Endothelial cell of umbilical vein (primary cell): Measurements from ENCODE around the gene TRIP10. TPM values are rescaled to one million over a fixed set of nuclear protein-coding genes. Genes with fewer than 3 reads are reported as not detected.

Experiments
- BruUV-seq: library from RNA; stranded (reverse); fragments of 400-500 nt; replicated peaks from 2 replicates; lab custom pipeline; 2021; lab: Mats Ljungman, UMichigan
- CTCF ChIA-PET: fragments of 300-600, 350-600 bp; sonication (Branson Sonifier 250); formaldehyde crosslinking; loops from one replicate; lab custom pipeline; 2021; ENCODE audit warnings: antibody characterized with exemption, inconsistent platforms; lab: Charles Lee
- POLR2A ChIA-PET: fragments of 300-600, 350-600 bp; sonication (Branson Sonifier 250); formaldehyde crosslinking; loops from one replicate; lab custom pipeline; 2021; ENCODE audit warnings: antibody characterized with exemption, inconsistent platforms; lab: Charles Lee
- DNase-seq: peaks from one replicate; pipeline ENCODE4 v3.0.0-alpha.2; 2011; ENCODE audit warnings: low read depth, low spot score
- FAIRE-seq: peaks from 2 replicates; lab custom pipeline; 2011; peaks lifted over from hg19 to GRCh38; lab: Jason Lieb, UNC
- H2AFZ ChIP-seq: 2 replicates; pipeline ENCODE4 v1.6.0; 2012; ENCODE audit warnings: low read depth, low read length, control low read depth, inconsistent platforms
- H3K27ac ChIP-seq: 2 replicates; pipeline ENCODE4 v1.5.1; 2011; ENCODE audit warnings: low read depth, mild to moderate bottlenecking, control low read depth, low read length, moderate library complexity; ENCODE audit not compliant: insufficient read depth
- H3K27me3 ChIP-seq, 2 experiments: 2 replicates each; pipeline versions ENCODE4 v1.6.0 to v1.6.1; 2011; ENCODE audit warnings: low read length in 2 of 2, mixed read lengths in 1 of 2; ENCODE audit not compliant: control insufficient read depth in 2 of 2, insufficient read depth in 2 of 2
- H3K36me3 ChIP-seq, 2 experiments: 2 replicates in 1 of 2; 3 replicates in 1 of 2; pipeline ENCODE4 v1.5.1; 2011; ENCODE audit warnings: low read length in 2 of 2, mild to moderate bottlenecking in 1 of 2, moderate library complexity in 1 of 2; ENCODE audit not compliant: control insufficient read depth in 2 of 2, insufficient read depth in 2 of 2; ENCODE audit errors: extremely low read depth in 1 of 2
- H3K4me1 ChIP-seq: 3 replicates; pipeline ENCODE4 v1.5.1; 2011; ENCODE audit warnings: mild to moderate bottlenecking, low read length; ENCODE audit not compliant: control insufficient read depth, insufficient read depth; ENCODE audit errors: extremely low read depth
- H3K4me2 ChIP-seq: 2 replicates; pipeline ENCODE4 v1.6.1; 2011; ENCODE audit warnings: low read length, control low read depth, mixed read lengths; ENCODE audit not compliant: insufficient read depth
- H3K4me3 ChIP-seq, 3 experiments: fragments of 200-600 bp in 1 of 3; sonication (generic), shearing (Covaris generic) in 1 of 3; replicated peaks in 1 of 3; 2 replicates each; pipeline ENCODE4 v1.5.1; 2011 to 2016; ENCODE audit warnings: control low read depth in 3 of 3, low read length in 3 of 3, mild to moderate bottlenecking in 2 of 3, inconsistent platforms in 1 of 3, low read depth in 1 of 3, moderate library complexity in 1 of 3; ENCODE audit not compliant: insufficient read depth in 1 of 3
- H3K79me2 ChIP-seq: 2 replicates; pipeline ENCODE4 v1.6.0; 2012; ENCODE audit warnings: low read length, inconsistent platforms; ENCODE audit not compliant: control insufficient read depth, insufficient read depth
- H3K9ac ChIP-seq: replicated peaks from 2 replicates; pipeline ENCODE3; 2011; ENCODE audit warnings: low read length, control low read depth; ENCODE audit not compliant: insufficient read depth; ENCODE audit errors: extremely low read depth
- H3K9me1 ChIP-seq: replicated peaks from 3 replicates; pipeline ENCODE4 v1.6.0; 2011; ENCODE audit warnings: mild to moderate bottlenecking, low read length; ENCODE audit not compliant: control insufficient read depth, insufficient read depth; ENCODE audit errors: extremely low read depth
- H3K9me3 ChIP-seq: replicated peaks from 2 replicates; pipeline ENCODE4 v1.5.1; 2012; ENCODE audit warnings: low read length, inconsistent platforms; ENCODE audit not compliant: control insufficient read depth, insufficient read depth
- H4K20me1 ChIP-seq: replicated peaks from 2 replicates; pipeline ENCODE3; 2011; ENCODE audit warnings: mild to moderate bottlenecking, low read length; ENCODE audit not compliant: control insufficient read depth, insufficient read depth; ENCODE audit errors: extremely low read depth
- CTCF ChIP-seq, 2 donors: IDR thresholded peaks; 1 replicate in 1 of 2; 2 replicates in 1 of 2; pipeline ENCODE4 v1.5.1; 2011; ENCODE audit warnings: low read length in 2 of 2, mild to moderate bottlenecking in 2 of 2, moderate library complexity in 2 of 2, control low read depth in 1 of 2, inconsistent platforms in 1 of 2, low read depth in 1 of 2; ENCODE audit not compliant: insufficient read depth in 1 of 2; ENCODE audit errors: extremely low read depth in 1 of 2
- EZH2 ChIP-seq: IDR thresholded peaks from 2 replicates; pipeline ENCODE4 v1.6.1; 2012; ENCODE audit warnings: borderline replicate concordance, low read depth, mild to moderate bottlenecking, moderate library complexity, low read length, inconsistent platforms; ENCODE audit not compliant: severe bottlenecking
- FOS ChIP-seq: IDR thresholded peaks from 2 replicates; pipeline ENCODE4 v1.6.1; 2011; ENCODE audit warnings: mild to moderate bottlenecking, low read length, moderate library complexity, borderline replicate concordance; ENCODE audit not compliant: insufficient read depth
- GATA2 ChIP-seq: IDR thresholded peaks from 2 replicates; pipeline ENCODE4 v1.7.0; 2011; ENCODE audit warnings: low read depth, mild to moderate bottlenecking, moderate library complexity, mixed read lengths, low read length; ENCODE audit not compliant: insufficient read length, insufficient read depth
- JUN ChIP-seq: IDR thresholded peaks from 2 replicates; pipeline ENCODE4 v1.6.1; 2011; ENCODE audit warnings: borderline replicate concordance, low read depth; ENCODE audit not compliant: insufficient read length, insufficient read depth
- MAX ChIP-seq: IDR thresholded peaks from 2 replicates; pipeline ENCODE4 v1.6.1; 2011; ENCODE audit not compliant: insufficient read depth, insufficient read length
- MYC ChIP-seq: IDR thresholded peaks from one replicate; pipeline ENCODE4 v1.6.1; 2011; ENCODE audit warnings: mild to moderate bottlenecking, low read depth, low read length
- POLR2A ChIP-seq: IDR thresholded peaks from 2 replicates; pipeline ENCODE4 v1.6.1; 2012; ENCODE audit warnings: low read depth, mild to moderate bottlenecking, control low read depth, low read length
- POLR2AphosphoS5 ChIP-seq: IDR thresholded peaks from 2 replicates; pipeline ENCODE4 v1.6.1; 2012; ENCODE audit warnings: low read depth, mild to moderate bottlenecking, control low read depth, low read length, moderate library complexity; ENCODE audit not compliant: insufficient read depth
- dilution Hi-C: fragments of 300-500 bp; cut with MboI; formaldehyde crosslinking; loops from one replicate; pipeline ENCODE4 v1.15.0; 2019; ENCODE audit warnings: low sequenced_read_pairs; ENCODE audit not compliant: extremely low pct_ligation_motif_present
- intact Hi-C: fragments of 100-400 bp; cut with micrococcal nuclease; formaldehyde crosslinking; loops from one replicate; pipeline ENCODE4 v1.10.0; 2022
- polyA plus RNA-seq, 4 experiments: library from polyadenylated mRNA; depleted of rRNA in 3 of 4; stranded (reverse) in 3 of 4; unstranded in 1 of 4; fragments of >200 nt; gene quantifications; 2 replicates each; pipeline versions ENCODE4 v1.2.1 to v1.2.3, GENCODE V29; 2011 to 2012; ENCODE audit warnings: missing spikeins in 1 of 4
- total RNA-seq: library from RNA; stranded (reverse); gene quantifications from 2 replicates; pipeline ENCODE4 v1.2.3, GENCODE V29; 2021

Gene TRIP10
- total and polyA plus RNA-seq, 2 donors (not counting 3 experiments of a cell fraction or from before 2014, with no cell fraction given), result 28.4 to 69.3 TPM

GRCh38 chr19:6719540-6719861 lies 20.0 kb upstream of the TRIP10 start:
- H3K9ac ChIP-seq, result no peak overlapping the region
- H3K4me1 ChIP-seq, result no peaks in the 10 kb centered on the region
- dilution Hi-C loops, result no loop called here
- H3K4me2 ChIP-seq, result no peak overlapping the region
- ChIA-PET CTCF (no interaction called here), POLR2A (no interaction called here)
- H3K9me3 ChIP-seq, result no peaks in the 10 kb centered on the region
- TF ChIP-seq GATA2 (no peak), POLR2AphosphoS5 (no peak), CTCF (IDR thresholded peaks at IDR 0.05; ENCODE audit: extremely low read depth in 1 of 2, insufficient read depth in 1 of 2, low read depth in 1 of 2, low read length in 2 of 2) (no peak), MAX (no peak), EZH2 (no peak), FOS (no peak), MYC (no peak), POLR2A (no peak), JUN (no peak)
- H4K20me1 ChIP-seq, result no peaks in the 10 kb centered on the region
- no peak for FAIRE-seq
- H3K27me3 ChIP-seq, result no peaks in the 10 kb centered on the region
- H3K27ac ChIP-seq, result no peak overlapping the region
- intact Hi-C loops, result no loop called here
- no peak overlapping the region for H2AFZ ChIP-seq
- H3K4me3 ChIP-seq, result no peak overlapping the region
- BruUV-seq, result no TSS peak
- DNase-seq, result no peak
- H3K9me1 ChIP-seq, result no peaks in the 10 kb centered on the region
- H3K36me3 ChIP-seq, result no peaks in the 10 kb centered on the region
- H3K79me2 ChIP-seq, result no peaks in the 10 kb centered on the region
